Vagina (tissue), 2 donors: ENCODE data around the gene PECR. TPM values are rescaled to one million over a fixed set of nuclear protein-coding genes. Genes with fewer than 3 reads are reported as not detected.

Experiments used
- DNase-seq, 2 donors: peaks; one replicate each; pipeline ENCODE4 v3.0.0-alpha.2; 2017; ENCODE audit errors: extremely low spot score in 2 of 2
- H3K27ac ChIP-seq: fragments of 200-600 bp; sonication (generic); one replicate; pipeline ENCODE4 v1.5.1; 2019
- H3K27me3 ChIP-seq: fragments of 200-600 bp; sonication (generic); one replicate; pipeline ENCODE4 v1.5.1; 2019
- H3K36me3 ChIP-seq, 2 donors: fragments of 200-600 bp; sonication (generic); one replicate each; pipeline ENCODE4 v1.5.1; 2017 to 2019
- H3K4me1 ChIP-seq: fragments of 200-600 bp; sonication (generic); one replicate; pipeline ENCODE4 v1.5.1; 2019
- H3K4me3 ChIP-seq, 2 donors: fragments of 200-600 bp; sonication (generic); 1 replicate in 1 of 2; 2 replicates in 1 of 2; pipeline ENCODE4 v1.5.1; 2016 to 2019
- H3K9me3 ChIP-seq: fragments of 200-600 bp; sonication (generic); one replicate; pipeline ENCODE4 v1.5.1; 2019
- CTCF ChIP-seq, 3 experiments: fragments of 450-650 bp in 2 of 3; fragments of 200-600 bp in 1 of 3; sonication (generic) in 1 of 3; IDR thresholded peaks; one replicate each; pipeline ENCODE4 v1.5.1; 2017 to 2019; ENCODE audit warnings: antibody characterized with exemption in 3 of 3, mild to moderate bottlenecking in 2 of 3, moderate library complexity in 2 of 3
- POLR2A ChIP-seq, 2 donors: fragments of 450-650 bp; IDR thresholded peaks; one replicate each; pipeline ENCODE4 v1.6.1; 2017; ENCODE audit warnings: antibody characterized with exemption in 2 of 2, mild to moderate bottlenecking in 2 of 2, moderate library complexity in 2 of 2
- POLR2AphosphoS5 ChIP-seq, 2 donors: sonication (generic); formaldehyde crosslinking; IDR thresholded peaks; one replicate each; pipeline ENCODE4 v1.9.0; 2017; ENCODE audit warnings: antibody characterized with exemption in 2 of 2, mild to moderate bottlenecking in 2 of 2, low read depth in 1 of 2; ENCODE audit not compliant: insufficient read depth in 1 of 2
- intact Hi-C: fragments of 100-400 bp; cut with DNase I; formaldehyde crosslinking; loops from one replicate; pipeline ENCODE4 v1.15.1; 2023
- total RNA-seq: library from RNA; depleted of rRNA; stranded (reverse); fragments of >200 nt; gene quantifications from one replicate; pipeline ENCODE4 v1.2.3, GENCODE V29; 2016

The PECR gene
- total RNA-seq, 1 donor from 2014 or later = 13.0 TPM

GRCh38 chr2:216004697-216005283, 76.8 kb downstream of the PECR start:
- Histone ChIP-seq H3K4me3 (no peak overlapping the region), H3K9me3 (no peaks in the 10 kb centered on the region), H3K36me3 (no peaks in the 10 kb centered on the region), H3K27me3 (no peaks in the 10 kb centered on the region), H3K4me1 (peaks cover 34% of the 10 kb centered on the region), H3K27ac (no peak overlapping the region)
- no peak for DNase-seq
- intact Hi-C loops = no loop called here
- TF ChIP-seq POLR2AphosphoS5 (IDR thresholded peaks at IDR 0.05; ENCODE audit: insufficient read depth in 1 of 2, low read depth in 1 of 2) = no peak
- TF ChIP-seq CTCF (IDR thresholded peaks at IDR 0.05) = no peak
- TF ChIP-seq POLR2A (IDR thresholded peaks at IDR 0.05) = no peak

GRCh38 chr2:216003876-216004696, 77.5 kb downstream of the PECR start:
- no peak for TF ChIP-seq POLR2AphosphoS5 (IDR thresholded peaks at IDR 0.05; ENCODE audit: insufficient read depth in 1 of 2, low read depth in 1 of 2)
- no peak for TF ChIP-seq CTCF (IDR thresholded peaks at IDR 0.05)
- no peak for TF ChIP-seq POLR2A (IDR thresholded peaks at IDR 0.05)
- no peaks in the 10 kb centered on the region for H3K9me3 ChIP-seq
- intact Hi-C loops = no loop called here
- DNase-seq = no peak
- no peaks in the 10 kb centered on the region for H3K36me3 ChIP-seq
- no peak overlapping the region for H3K27ac ChIP-seq
- peaks cover 34% of the 10 kb centered on the region for H3K4me1 ChIP-seq
- no peaks in the 10 kb centered on the region for H3K27me3 ChIP-seq
- no peak overlapping the region for H3K4me3 ChIP-seq

GRCh38 chr2:216002693-216003092, 78.9 kb downstream of the PECR start:
- Histone ChIP-seq H3K4me1 (peaks cover 34% of the 10 kb centered on the region), H3K4me3 (no peak overlapping the region), H3K36me3 (no peaks in the 10 kb centered on the region), H3K9me3 (no peaks in the 10 kb centered on the region), H3K27me3 (no peaks in the 10 kb centered on the region), H3K27ac (no peak overlapping the region)
- no peak for DNase-seq
- intact Hi-C loops = no loop called here
- no peak for TF ChIP-seq POLR2A (IDR thresholded peaks at IDR 0.05)
- no peak for TF ChIP-seq CTCF (IDR thresholded peaks at IDR 0.05)
- no peak for TF ChIP-seq POLR2AphosphoS5 (IDR thresholded peaks at IDR 0.05; ENCODE audit: insufficient read depth in 1 of 2, low read depth in 1 of 2)

GRCh38 chr2:216002101-216002678, 79.4 kb downstream of the PECR start:
- TF ChIP-seq CTCF (IDR thresholded peaks at IDR 0.05) (no peak), POLR2A (IDR thresholded peaks at IDR 0.05) (no peak), POLR2AphosphoS5 (IDR thresholded peaks at IDR 0.05; ENCODE audit: insufficient read depth in 1 of 2, low read depth in 1 of 2) (no peak)
- intact Hi-C loops = no loop called here
- Histone ChIP-seq H3K27me3 (no peaks in the 10 kb centered on the region), H3K36me3 (no peaks in the 10 kb centered on the region), H3K4me3 (no peak overlapping the region), H3K4me1 (peaks cover 34% of the 10 kb centered on the region), H3K9me3 (no peaks in the 10 kb centered on the region), H3K27ac (no peak overlapping the region)
- no peak for DNase-seq
